Ishikawa (cell line): ENCODE measurements around the gene ST8SIA1.

Experiments used
- EP300 ChIP-seq: IDR thresholded peaks from 2 replicates; pipeline ENCODE4 v1.6.1; 2012; ENCODE audit warnings: borderline replicate concordance
- TAF1 ChIP-seq: IDR thresholded peaks from 2 replicates; pipeline ENCODE4 v1.6.1; 2012; ENCODE audit warnings: low read depth, mild to moderate bottlenecking
- TCF12 ChIP-seq: IDR thresholded peaks from 2 replicates; pipeline ENCODE4 v1.6.1; 2012; ENCODE audit warnings: low read depth
- TEAD4 ChIP-seq: IDR thresholded peaks from 2 replicates; pipeline ENCODE4 v1.6.1; 2012

- TF ChIP-seq EP300 (no peak), TAF1 (no peak), TEAD4 (no peak), TCF12 (no peak)
Observed at GRCh38 chr12:22231078-22231477, 103.4 kb downstream of the ST8SIA1 start.
